HG02840 (cell line): Measurements from ENCODE around the gene ZBTB46.
"Not testable (repeated sequence)": the region's sequence is repeated elsewhere in the genome, so short reads cannot be mapped to it uniquely, and the experiment has no call there.

Experiments
- ATAC-seq: cut with Tn5 transposase; IDR thresholded peaks from one replicate; pipeline ENCODE4 v1.9.1; 2021; ENCODE audit warnings: mild to moderate bottlenecking, moderate library complexity, moderate number of reproducible peaks; ENCODE audit not compliant: unreplicated experiment, low FRiP score

Gene ZBTB46, protein sequence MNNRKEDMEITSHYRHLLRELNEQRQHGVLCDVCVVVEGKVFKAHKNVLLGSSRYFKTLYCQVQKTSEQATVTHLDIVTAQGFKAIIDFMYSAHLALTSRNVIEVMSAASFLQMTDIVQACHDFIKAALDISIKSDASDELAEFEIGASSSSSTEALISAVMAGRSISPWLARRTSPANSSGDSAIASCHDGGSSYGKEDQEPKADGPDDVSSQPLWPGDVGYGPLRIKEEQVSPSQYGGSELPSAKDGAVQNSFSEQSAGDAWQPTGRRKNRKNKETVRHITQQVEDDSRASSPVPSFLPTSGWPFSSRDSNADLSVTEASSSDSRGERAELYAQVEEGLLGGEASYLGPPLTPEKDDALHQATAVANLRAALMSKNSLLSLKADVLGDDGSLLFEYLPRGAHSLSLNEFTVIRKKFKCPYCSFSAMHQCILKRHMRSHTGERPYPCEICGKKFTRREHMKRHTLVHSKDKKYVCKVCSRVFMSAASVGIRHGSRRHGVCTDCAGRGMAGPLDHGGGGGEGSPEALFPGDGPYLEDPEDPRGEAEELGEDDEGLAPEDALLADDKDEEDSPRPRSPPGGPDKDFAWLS

GRCh38 chr20:63830841-63831588, at the start of gene ZBTB46:
Gene ZBTB46 (minus strand): TSS chr20:63831264. CDS start chr20:63790757, 40,507 bp downstream.
- ATAC-seq: no peak

DNA sequence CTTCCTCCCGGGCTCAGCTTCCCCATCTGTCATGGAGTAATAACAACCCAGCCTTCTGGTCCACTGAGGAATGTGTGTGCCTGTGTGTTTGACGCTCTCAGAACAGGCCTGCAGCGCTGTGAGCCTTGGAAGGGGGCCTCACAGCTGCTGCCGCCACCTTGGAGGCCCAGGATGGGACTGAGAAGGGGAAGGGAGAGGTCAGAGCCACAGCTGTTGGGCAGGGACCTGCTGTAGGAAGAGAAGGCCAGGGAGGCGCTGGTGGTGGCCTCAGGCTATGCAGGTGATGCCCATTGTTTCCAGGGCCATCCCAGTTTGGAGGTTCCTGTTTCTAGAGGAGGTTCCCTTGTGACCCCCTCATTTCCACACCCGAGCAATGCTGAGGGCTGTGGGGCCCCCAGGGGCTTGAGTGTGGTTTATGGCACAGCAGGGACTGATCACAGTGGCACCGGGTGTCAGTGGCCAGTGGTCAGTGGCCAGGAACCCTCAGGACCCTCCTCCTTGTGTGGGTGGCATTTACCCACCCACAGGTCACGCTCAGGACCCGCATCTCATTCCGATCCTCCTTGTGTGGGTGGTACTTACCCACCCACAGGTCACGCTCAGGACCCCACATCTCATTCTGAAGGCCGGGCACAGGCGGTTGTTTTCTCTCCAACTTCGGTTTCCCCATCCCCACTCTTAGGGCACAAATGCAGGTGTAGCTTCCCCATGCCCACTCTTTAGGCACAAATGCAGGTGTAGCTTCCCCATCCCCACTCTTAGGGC, 48.0 kb upstream of the ZBTB46 start:
- no peak for ATAC-seq

- no peak for ATAC-seq
These were observed 46.8 kb upstream of the ZBTB46 start for GRCh38 chr20:63877755-63878470.

- no peak for ATAC-seq
These were observed 45.5 kb upstream of the ZBTB46 start for GRCh38 chr20:63876489-63877036.

- not testable (repeated sequence) for ATAC-seq
These were observed 43.2 kb upstream of the ZBTB46 start for GRCh38 chr20:63874241-63874640.

GRCh38 chr20:63873477-63873971, 42.5 kb upstream of the ZBTB46 start:
- no peak for ATAC-seq

DNA sequence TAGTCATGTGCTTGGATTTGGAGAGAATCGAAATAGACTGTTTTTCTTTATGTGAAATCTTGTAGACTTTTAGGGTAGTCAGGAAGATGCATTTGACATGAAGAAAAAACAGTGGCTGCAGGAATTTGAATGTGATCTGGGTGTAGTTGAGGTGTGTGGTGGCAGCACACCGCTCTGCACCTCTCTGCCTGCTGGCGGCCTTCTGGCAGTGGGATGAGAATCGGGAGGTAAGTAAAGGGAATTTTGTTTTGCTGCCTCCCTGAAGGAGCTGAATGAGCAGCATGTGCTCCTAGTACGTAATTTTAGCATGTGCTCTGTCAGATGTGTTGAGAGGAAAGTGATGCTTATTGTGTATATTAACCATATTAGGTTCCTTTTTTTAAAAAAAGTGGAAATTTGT, 37.2 kb upstream of the ZBTB46 start:
- no peak for ATAC-seq

- not testable (repeated sequence) for ATAC-seq
These were observed 36.0 kb upstream of the ZBTB46 start for GRCh38 chr20:63867042-63867441.

- peak; percentile 75 for ATAC-seq
These were observed 34.0 kb upstream of the ZBTB46 start, which contains the start of gene TPD52L2 for GRCh38 chr20:63864978-63865640. Gene TPD52L2 (plus strand): TSS chr20:63865270. CDS start chr20:63865366, 96 bp downstream.

DNA sequence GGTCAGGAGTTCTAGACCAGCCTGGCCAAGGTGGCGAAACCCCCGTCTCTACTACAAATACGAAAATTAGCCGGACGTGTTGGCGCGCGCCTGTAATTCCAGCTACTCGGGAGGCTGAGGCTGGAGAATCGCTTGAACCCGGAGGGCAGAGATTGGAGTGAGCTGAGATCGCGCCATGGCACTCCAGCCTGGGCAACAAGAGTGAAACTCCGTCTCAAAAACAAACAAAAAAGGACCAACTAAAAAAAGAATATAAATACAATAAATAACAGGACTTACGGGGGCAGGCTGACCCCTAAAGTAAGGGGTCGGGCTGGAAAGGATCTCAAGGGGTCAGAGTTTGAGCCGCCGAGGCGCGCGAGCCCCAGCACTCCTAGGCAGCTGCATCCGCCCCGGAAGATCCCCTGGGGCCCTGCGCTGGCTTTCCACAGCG, 33.5 kb upstream of the ZBTB46 start:
- peak; percentile 1 for ATAC-seq

DNA sequence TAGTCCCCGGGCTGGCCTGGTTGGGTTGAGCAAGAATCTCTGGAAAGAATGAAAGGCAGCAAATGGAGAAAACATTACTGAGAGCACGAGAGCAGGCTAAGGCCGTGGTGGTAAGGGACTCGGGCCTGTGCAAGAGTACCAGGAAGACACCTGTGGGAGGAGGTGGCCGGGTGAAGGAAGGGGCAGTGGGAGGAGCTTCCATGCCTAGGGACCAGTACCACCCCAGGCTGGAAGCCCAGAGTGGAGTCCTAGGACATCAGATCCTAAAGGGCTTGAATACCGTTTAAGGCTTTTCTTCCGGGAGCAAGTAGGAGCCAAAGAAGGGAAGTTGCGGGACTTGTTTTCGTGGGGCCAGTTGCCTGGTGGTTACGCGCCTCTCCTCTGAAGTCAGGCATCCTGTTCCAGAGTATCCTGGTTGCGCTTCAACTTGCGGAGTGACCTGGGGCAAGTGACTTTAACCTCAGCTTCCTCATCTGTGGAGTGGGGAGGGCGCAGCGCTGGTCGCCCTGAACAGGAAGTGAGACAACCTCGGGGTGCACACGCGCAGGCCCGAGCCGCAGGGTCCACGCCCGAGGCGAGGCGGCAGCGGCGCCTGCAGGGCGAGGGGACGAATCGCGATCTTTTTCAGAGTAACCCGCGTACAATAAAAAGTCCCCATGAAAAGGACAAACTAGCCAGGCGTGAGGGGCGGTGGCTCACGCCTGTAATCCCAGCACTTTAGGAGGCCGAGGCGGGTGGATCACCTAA, 32.9 kb upstream of the ZBTB46 start:
- ATAC-seq: peak; percentile 49

GRCh38 chr20:63863021-63863797, 32.1 kb upstream of the ZBTB46 start:
- ATAC-seq: no peak

DNA sequence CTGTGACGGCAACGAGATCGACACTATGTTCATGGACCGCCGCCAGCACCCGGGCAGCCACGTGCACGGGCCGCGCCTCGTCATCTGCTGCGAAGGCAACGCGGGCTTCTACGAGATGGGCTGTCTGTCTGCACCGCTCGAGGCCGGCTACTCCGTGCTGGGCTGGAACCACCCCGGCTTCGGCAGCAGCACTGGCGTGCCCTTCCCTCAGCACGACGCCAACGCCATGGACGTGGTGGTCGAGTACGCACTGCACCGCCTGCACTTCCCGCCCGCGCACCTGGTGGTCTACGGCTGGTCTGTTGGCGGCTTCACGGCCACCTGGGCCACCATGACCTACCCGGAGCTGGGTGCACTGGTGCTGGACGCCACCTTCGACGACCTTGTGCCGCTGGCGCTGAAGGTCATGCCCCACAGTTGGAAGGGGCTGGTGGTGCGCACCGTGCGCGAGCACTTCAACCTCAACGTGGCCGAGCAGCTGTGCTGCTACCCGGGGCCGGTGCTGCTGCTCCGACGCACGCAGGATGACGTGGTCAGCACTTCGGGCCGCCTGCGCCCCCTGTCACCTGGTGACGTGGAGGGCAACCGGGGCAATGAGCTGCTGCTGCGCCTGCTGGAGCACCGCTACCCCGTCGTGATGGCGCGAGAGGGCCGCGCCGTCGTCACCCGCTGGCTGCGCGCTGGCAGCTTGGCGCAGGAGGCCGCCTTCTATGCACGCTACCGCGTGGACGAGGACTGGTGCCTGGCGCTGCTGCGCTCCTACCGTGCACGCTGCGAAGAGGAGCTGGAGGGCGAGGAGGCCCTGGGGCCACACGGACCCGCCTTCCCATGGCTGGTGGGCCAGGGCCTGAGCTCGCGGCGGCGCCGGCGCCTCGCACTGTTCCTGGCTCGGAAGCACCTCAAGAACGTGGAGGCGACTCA, 31.2 kb upstream of the ZBTB46 start:
- ATAC-seq: no peak

DNA sequence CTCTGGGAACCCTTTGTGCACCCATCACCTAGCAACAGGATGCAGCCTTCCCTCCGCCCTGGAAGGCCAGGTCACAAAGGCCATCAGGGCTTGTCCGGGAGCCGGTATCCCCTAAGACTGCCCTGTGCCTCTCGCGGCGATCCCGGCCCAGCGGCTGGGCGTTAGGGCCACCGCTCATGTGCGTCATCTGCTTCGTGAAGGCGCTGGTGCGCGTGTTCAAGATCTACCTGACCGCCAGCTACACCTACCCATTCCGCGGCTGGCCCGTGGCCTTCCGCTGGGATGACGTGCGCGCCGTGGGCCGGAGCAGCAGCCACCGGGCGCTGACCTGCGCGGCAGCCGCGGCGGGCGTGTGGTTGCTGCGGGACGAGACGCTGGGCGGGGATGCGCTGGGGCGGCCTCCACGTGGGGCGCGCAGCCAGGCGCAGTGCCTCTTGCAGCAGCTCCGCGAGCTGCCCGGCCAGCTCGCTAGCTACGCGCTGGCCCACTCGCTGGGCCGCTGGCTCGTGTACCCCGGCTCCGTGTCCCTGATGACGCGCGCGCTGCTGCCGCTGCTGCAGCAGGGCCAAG, 30.4 kb upstream of the ZBTB46 start, which contains the start of gene ABHD16B:
Gene ABHD16B (plus strand): TSS at position 134 of the 570 bp plus-strand sequence. CDS start 43 bp downstream, at position 177.
- ATAC-seq: no peak

- ATAC-seq: no peak
These were observed 29.4 kb upstream of the ZBTB46 start for GRCh38 chr20:63860325-63861051.
